Measurements from ENCODE around the gene ADRM1.

Gene ADRM1

GRCh38 chr20:62276439-62276838 is 26.4 kb upstream of the ADRM1 start:
- Histone ChIP-seq H3K9ac (no peak overlapping the region), H3K27me3 (ENCODE audit: control insufficient read depth, insufficient read depth, low read length) (no peaks in the 10 kb centered on the region), H2AFZ (no peak overlapping the region), H3K79me2 (peaks cover 14% of the 10 kb centered on the region), H3K27ac (no peak overlapping the region), H3K4me1 (no peaks in the 10 kb centered on the region), H3K9me3 (ENCODE audit: control insufficient read depth, low read length) (no peaks in the 10 kb centered on the region), H3K36me3 (ENCODE audit: control insufficient read depth, insufficient read depth, low read length) (no peaks in the 10 kb centered on the region), H3K4me2 (ENCODE audit: low read length) (no peak overlapping the region), H3K4me3 (ENCODE audit: low read depth, low read length) (no peak overlapping the region)
- no peak for TF ChIP-seq CTCF (IDR thresholded peaks at IDR 0.05)

GRCh38 chr20:62277253-62277652 is 25.5 kb upstream of the ADRM1 start:
- Histone ChIP-seq H3K4me2 (ENCODE audit: low read length) (no peak overlapping the region), H3K9me3 (ENCODE audit: control insufficient read depth, low read length) (no peaks in the 10 kb centered on the region), H3K27me3 (ENCODE audit: control insufficient read depth, insufficient read depth, low read length) (no peaks in the 10 kb centered on the region), H3K4me3 (ENCODE audit: low read depth, low read length) (no peak overlapping the region), H3K79me2 (peaks cover 11% of the 10 kb centered on the region), H3K9ac (no peak overlapping the region), H3K4me1 (no peaks in the 10 kb centered on the region), H3K36me3 (ENCODE audit: control insufficient read depth, insufficient read depth, low read length) (no peaks in the 10 kb centered on the region), H2AFZ (no peak overlapping the region), H3K27ac (no peak overlapping the region)
- no peak for TF ChIP-seq CTCF (IDR thresholded peaks at IDR 0.05)

- no peak overlapping the region for H3K4me2 ChIP-seq (ENCODE audit: low read length)
- H3K27me3 ChIP-seq (ENCODE audit: control insufficient read depth, insufficient read depth, low read length) = no peaks in the 10 kb centered on the region
- H3K4me1 ChIP-seq = no peaks in the 10 kb centered on the region
- H3K9me3 ChIP-seq (ENCODE audit: control insufficient read depth, low read length) = no peaks in the 10 kb centered on the region
- H3K4me3 ChIP-seq (ENCODE audit: low read depth, low read length) = no peak overlapping the region
- no peak for TF ChIP-seq CTCF (IDR thresholded peaks at IDR 0.05)
- peaks cover 6% of the 10 kb centered on the region for H3K79me2 ChIP-seq
- H3K9ac ChIP-seq = no peak overlapping the region
- no peak overlapping the region for H3K27ac ChIP-seq
- no peak overlapping the region for H2AFZ ChIP-seq
- no peaks in the 10 kb centered on the region for H3K36me3 ChIP-seq (ENCODE audit: control insufficient read depth, insufficient read depth, low read length)
Measured at GRCh38 chr20:62280303-62280702, 22.5 kb upstream of the ADRM1 start.

GRCh38 chr20:62281161-62281933 is 21.4 kb upstream of the ADRM1 start:
- no peak overlapping the region for H3K4me2 ChIP-seq (ENCODE audit: low read length)
- H3K9ac ChIP-seq = no peak overlapping the region
- no peaks in the 10 kb centered on the region for H3K4me1 ChIP-seq
- no peak overlapping the region for H2AFZ ChIP-seq
- H3K27ac ChIP-seq = no peak overlapping the region
- H3K4me3 ChIP-seq (ENCODE audit: low read depth, low read length) = no peak overlapping the region
- H3K27me3 ChIP-seq (ENCODE audit: control insufficient read depth, insufficient read depth, low read length) = no peaks in the 10 kb centered on the region
- TF ChIP-seq CTCF (IDR thresholded peaks at IDR 0.05) = no peak
- H3K36me3 ChIP-seq (ENCODE audit: control insufficient read depth, insufficient read depth, low read length) = no peaks in the 10 kb centered on the region
- no peaks in the 10 kb centered on the region for H3K9me3 ChIP-seq (ENCODE audit: control insufficient read depth, low read length)
- H3K79me2 ChIP-seq = peaks cover 5% of the 10 kb centered on the region

GRCh38 chr20:62282103-62282502 is 20.7 kb upstream of the ADRM1 start:
- no peak overlapping the region for H3K4me3 ChIP-seq (ENCODE audit: low read depth, low read length)
- TF ChIP-seq CTCF (IDR thresholded peaks at IDR 0.05) = no peak
- H3K27me3 ChIP-seq (ENCODE audit: control insufficient read depth, insufficient read depth, low read length) = no peaks in the 10 kb centered on the region
- no peaks in the 10 kb centered on the region for H3K36me3 ChIP-seq (ENCODE audit: control insufficient read depth, insufficient read depth, low read length)
- H3K27ac ChIP-seq = no peak overlapping the region
- H2AFZ ChIP-seq = no peak overlapping the region
- H3K4me1 ChIP-seq = no peaks in the 10 kb centered on the region
- H3K9me3 ChIP-seq (ENCODE audit: control insufficient read depth, low read length) = no peaks in the 10 kb centered on the region
- no peaks in the 10 kb centered on the region for H3K79me2 ChIP-seq
- H3K9ac ChIP-seq = no peak overlapping the region
- H3K4me2 ChIP-seq (ENCODE audit: low read length) = no peak overlapping the region
